ENCODE results near the gene CAMKK2.

- TF ChIP-seq, protein P1, sequence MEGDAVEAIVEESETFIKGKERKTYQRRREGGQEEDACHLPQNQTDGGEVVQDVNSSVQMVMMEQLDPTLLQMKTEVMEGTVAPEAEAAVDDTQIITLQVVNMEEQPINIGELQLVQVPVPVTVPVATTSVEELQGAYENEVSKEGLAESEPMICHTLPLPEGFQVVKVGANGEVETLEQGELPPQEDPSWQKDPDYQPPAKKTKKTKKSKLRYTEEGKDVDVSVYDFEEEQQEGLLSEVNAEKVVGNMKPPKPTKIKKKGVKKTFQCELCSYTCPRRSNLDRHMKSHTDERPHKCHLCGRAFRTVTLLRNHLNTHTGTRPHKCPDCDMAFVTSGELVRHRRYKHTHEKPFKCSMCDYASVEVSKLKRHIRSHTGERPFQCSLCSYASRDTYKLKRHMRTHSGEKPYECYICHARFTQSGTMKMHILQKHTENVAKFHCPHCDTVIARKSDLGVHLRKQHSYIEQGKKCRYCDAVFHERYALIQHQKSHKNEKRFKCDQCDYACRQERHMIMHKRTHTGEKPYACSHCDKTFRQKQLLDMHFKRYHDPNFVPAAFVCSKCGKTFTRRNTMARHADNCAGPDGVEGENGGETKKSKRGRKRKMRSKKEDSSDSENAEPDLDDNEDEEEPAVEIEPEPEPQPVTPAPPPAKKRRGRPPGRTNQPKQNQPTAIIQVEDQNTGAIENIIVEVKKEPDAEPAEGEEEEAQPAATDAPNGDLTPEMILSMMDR (conservative IDR thresholded peaks at IDR 0.05; ENCODE audit: low read length), result no peak
- TF ChIP-seq EZH2phosphoT487 (IDR thresholded peaks at IDR 0.05; ENCODE audit: borderline replicate concordance), result no peak
Measured at GRCh38 chr12:121232163-121232562, 64.3 kb downstream of the CAMKK2 start.
